ENCODE measurements around the gene PHF21B.

DNA sequence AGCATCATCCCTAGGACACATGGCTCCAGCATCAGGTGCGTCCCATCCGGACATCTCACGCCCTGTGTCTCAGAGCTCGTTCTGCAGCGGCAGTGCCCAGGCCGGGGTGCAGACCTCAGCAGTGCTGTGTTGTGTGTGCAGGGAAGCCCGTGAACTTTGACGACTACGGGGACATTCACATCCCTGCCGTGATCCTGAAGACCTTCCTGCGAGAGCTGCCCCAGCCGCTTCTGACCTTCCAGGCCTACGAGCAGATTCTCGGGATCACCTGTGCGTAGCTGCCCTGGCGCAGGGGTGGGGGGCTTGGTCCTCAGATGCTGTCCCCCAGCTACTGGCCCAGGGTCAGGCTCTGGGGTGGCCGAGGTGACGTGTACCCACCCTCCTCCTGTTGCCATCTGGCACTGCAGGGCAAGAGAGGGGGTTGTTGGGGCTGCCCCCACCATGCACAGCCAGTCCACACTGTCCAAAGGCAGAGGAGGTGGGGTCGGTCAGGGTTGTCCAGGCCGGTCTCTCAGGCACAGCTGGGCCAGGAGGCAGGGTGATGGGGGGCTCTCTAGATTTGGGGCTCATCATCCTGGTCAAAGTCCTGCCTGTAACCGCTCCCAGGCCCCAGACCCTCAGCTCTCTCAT, 160.9 kb downstream of the PHF21B start:
- TF ChIP-seq, protein P1, sequence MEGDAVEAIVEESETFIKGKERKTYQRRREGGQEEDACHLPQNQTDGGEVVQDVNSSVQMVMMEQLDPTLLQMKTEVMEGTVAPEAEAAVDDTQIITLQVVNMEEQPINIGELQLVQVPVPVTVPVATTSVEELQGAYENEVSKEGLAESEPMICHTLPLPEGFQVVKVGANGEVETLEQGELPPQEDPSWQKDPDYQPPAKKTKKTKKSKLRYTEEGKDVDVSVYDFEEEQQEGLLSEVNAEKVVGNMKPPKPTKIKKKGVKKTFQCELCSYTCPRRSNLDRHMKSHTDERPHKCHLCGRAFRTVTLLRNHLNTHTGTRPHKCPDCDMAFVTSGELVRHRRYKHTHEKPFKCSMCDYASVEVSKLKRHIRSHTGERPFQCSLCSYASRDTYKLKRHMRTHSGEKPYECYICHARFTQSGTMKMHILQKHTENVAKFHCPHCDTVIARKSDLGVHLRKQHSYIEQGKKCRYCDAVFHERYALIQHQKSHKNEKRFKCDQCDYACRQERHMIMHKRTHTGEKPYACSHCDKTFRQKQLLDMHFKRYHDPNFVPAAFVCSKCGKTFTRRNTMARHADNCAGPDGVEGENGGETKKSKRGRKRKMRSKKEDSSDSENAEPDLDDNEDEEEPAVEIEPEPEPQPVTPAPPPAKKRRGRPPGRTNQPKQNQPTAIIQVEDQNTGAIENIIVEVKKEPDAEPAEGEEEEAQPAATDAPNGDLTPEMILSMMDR (IDR thresholded peaks at IDR 0.05; ENCODE audit: extremely low read depth in 1 of 2, insufficient read depth in 1 of 2, low read depth in 1 of 2, low read length in 2 of 2) = no peak
- TF ChIP-seq FOS (IDR thresholded peaks at IDR 0.05; ENCODE audit: borderline replicate concordance, insufficient read depth, low read length) = no peak
- no peak for TF ChIP-seq POLR2AphosphoS5 (IDR thresholded peaks at IDR 0.05; ENCODE audit: insufficient read depth, low read depth, low read length)
- no peak for TF ChIP-seq POLR2A (IDR thresholded peaks at IDR 0.05; ENCODE audit: low read depth, low read length)
- no peak for TF ChIP-seq EZH2 (IDR thresholded peaks at IDR 0.05; ENCODE audit: borderline replicate concordance, low read depth, low read length, severe bottlenecking)
- TF ChIP-seq, protein P2, sequence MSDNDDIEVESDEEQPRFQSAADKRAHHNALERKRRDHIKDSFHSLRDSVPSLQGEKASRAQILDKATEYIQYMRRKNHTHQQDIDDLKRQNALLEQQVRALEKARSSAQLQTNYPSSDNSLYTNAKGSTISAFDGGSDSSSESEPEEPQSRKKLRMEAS (IDR thresholded peaks at IDR 0.05; ENCODE audit: insufficient read depth, insufficient read length) = no peak
- TF ChIP-seq MYC (IDR thresholded peaks at IDR 0.05; ENCODE audit: low read depth, low read length) = no peak
